KMS-11 (cell line): Measurements from ENCODE around the gene PARVG.

ENCODE experiments used
- H2AFZ ChIP-seq: fragments of 200-600 bp; sonication (generic); 2 replicates; pipeline ENCODE4 v1.6.1; 2016; ENCODE audit warnings: antibody characterized with exemption, mixed run types, low read depth
- H3K27ac ChIP-seq: fragments of 200-600 bp; sonication (generic); 2 replicates; pipeline ENCODE4 v1.6.1; 2016; ENCODE audit warnings: mild to moderate bottlenecking, mixed run types
- H3K27me3 ChIP-seq: fragments of 200-600 bp; sonication (generic); 2 replicates; pipeline ENCODE4 v1.6.1; 2017; ENCODE audit warnings: mild to moderate bottlenecking, low read depth, mixed run types, moderate library complexity; ENCODE audit not compliant: insufficient read depth
- H3K36me3 ChIP-seq: fragments of 200-600 bp; sonication (generic); 2 replicates; pipeline ENCODE4 v1.6.1; 2017; ENCODE audit warnings: mild to moderate bottlenecking, mixed run types; ENCODE audit not compliant: insufficient read depth
- H3K4me1 ChIP-seq: fragments of 200-600 bp; sonication (generic); 2 replicates; pipeline ENCODE4 v1.6.1; 2016; ENCODE audit warnings: mild to moderate bottlenecking, low read depth, mixed run types; ENCODE audit not compliant: poor library complexity, severe bottlenecking
- H3K4me2 ChIP-seq: fragments of 200-600 bp; sonication (generic); 2 replicates; pipeline ENCODE4 v1.7.0; 2016; ENCODE audit warnings: mild to moderate bottlenecking, mixed run types
- H3K4me3 ChIP-seq: fragments of 200-600 bp; sonication (generic); IDR thresholded peaks from 2 replicates; pipeline ENCODE4 v1.6.1; 2017; ENCODE audit warnings: low read depth, low read length, mixed read lengths; ENCODE audit not compliant: insufficient read depth
- H3K79me2 ChIP-seq: fragments of 200-600 bp; sonication (generic); 2 replicates; pipeline ENCODE4 v1.6.1; 2016; ENCODE audit warnings: low read depth, mixed run types; ENCODE audit not compliant: insufficient read depth
- H3K9ac ChIP-seq: fragments of 200-600 bp; sonication (generic); 2 replicates; pipeline ENCODE4 v1.6.1; 2016; ENCODE audit warnings: mild to moderate bottlenecking, mixed run types
- H4K20me1 ChIP-seq: fragments of 200-600 bp; sonication (generic); 2 replicates; pipeline ENCODE4 v1.6.1; 2016; ENCODE audit warnings: mild to moderate bottlenecking, mixed run types; ENCODE audit not compliant: insufficient read depth
- CTCF ChIP-seq: fragments of 200-600 bp; sonication (generic); conservative IDR thresholded peaks from 2 replicates; pipeline ENCODE4 v1.6.1; 2017; ENCODE audit warnings: low read depth, mild to moderate bottlenecking, antibody characterized with exemption, low read length, moderate library complexity, mixed read lengths

Gene PARVG

GRCh38 chr22:44256556-44257485, 76.1 kb downstream of the PARVG start:
- Histone ChIP-seq H3K27ac (no peak overlapping the region), H4K20me1 (no peaks in the 10 kb centered on the region), H3K4me3 (no peak overlapping the region), H2AFZ (no peak overlapping the region), H3K4me1 (no peaks in the 10 kb centered on the region), H3K27me3 (no peaks in the 10 kb centered on the region; the same call in 1 of the 2 replicates), H3K36me3 (no peaks in the 10 kb centered on the region), H3K79me2 (no peaks in the 10 kb centered on the region), H3K4me2 (no peak overlapping the region), H3K9ac (no peak overlapping the region)
- no peak for TF ChIP-seq CTCF
